ENCODE data around the gene NGEF. TPM values are rescaled to one million over a fixed set of nuclear protein-coding genes. Genes with fewer than 3 reads are reported as not detected.

NGEF gene
- total RNA-seq, 2 experiments from 2014 or later: not detected

- ChIA-PET CTCF (interaction anchor here (0.6 to 0.9 kb wide), 2 partner anchors 21 to 77 kb away, joined by 3 read pairs; partner anchors contain the start of gene INPP5D), POLR2A (no interaction called here)
- Mint-ChIP-seq H3K36me3 (ENCODE audit: low read depth) (no peaks in the 10 kb centered on the region), H3K4me1 (ENCODE audit: low read depth) (no peaks in the 10 kb centered on the region), H3K4me3 (no peak overlapping the region), H3K27me3 (ENCODE audit: low read depth) (peaks cover 3% of the 10 kb centered on the region), H3K27ac (no peak overlapping the region), H3K9me3 (ENCODE audit: insufficient read depth) (no peaks in the 10 kb centered on the region)
- no peak for ATAC-seq
- DNase-seq: no peak
Measured at GRCh38 chr2:232983669-232984140, 29.4 kb downstream of the NGEF start.

GRCh38 chr2:232982926-232983668 is 30.0 kb downstream of the NGEF start:
- no peaks in the 10 kb centered on the region for H3K4me1 Mint-ChIP-seq (ENCODE audit: low read depth)
- CTCF ChIA-PET: interaction anchor here (0.6 to 1.5 kb wide), 3 partner anchors 20 to 77 kb away, joined by 3 read pairs; partner anchors contain the start of gene INPP5D
- POLR2A ChIA-PET: no interaction called here
- no peak overlapping the region for H3K27ac Mint-ChIP-seq
- no peaks in the 10 kb centered on the region for H3K36me3 Mint-ChIP-seq (ENCODE audit: low read depth)
- peaks cover 3% of the 10 kb centered on the region for H3K27me3 Mint-ChIP-seq (ENCODE audit: low read depth)
- no peaks in the 10 kb centered on the region for H3K9me3 Mint-ChIP-seq (ENCODE audit: insufficient read depth)
- no peak overlapping the region for H3K4me3 Mint-ChIP-seq
- no peak for ATAC-seq
- DNase-seq: no peak

GRCh38 chr2:232981767-232982360 is 31.2 kb downstream of the NGEF start:
- POLR2A ChIA-PET: no interaction called here
- no peak for ATAC-seq

GRCh38 chr2:232981356-232981755 is 31.7 kb downstream of the NGEF start:
- DNase-seq: no peak
- ChIA-PET CTCF (interaction anchor here (1.4 to 1.5 kb wide), 2 partner anchors 16 to 72 kb away, joined by 3 read pairs; no protein-coding TSS in a partner anchor), POLR2A (no interaction called here)

More at GRCh38 chr2:232981767-232982360, 31.2 kb downstream of the NGEF start:
- Mint-ChIP-seq H3K36me3 (ENCODE audit: low read depth) (no peaks in the 10 kb centered on the region), H3K4me3 (no peak overlapping the region), H3K4me1 (ENCODE audit: low read depth) (no peaks in the 10 kb centered on the region), H3K27ac (no peak overlapping the region), H3K27me3 (ENCODE audit: low read depth) (peaks cover 3% of the 10 kb centered on the region), H3K9me3 (ENCODE audit: insufficient read depth) (no peaks in the 10 kb centered on the region)
- DNase-seq: no peak
- CTCF ChIA-PET: interaction anchor here (1.4 to 1.5 kb wide), 2 partner anchors 16 to 71 kb away, joined by 3 read pairs; no protein-coding TSS in a partner anchor

GRCh38 chr2:232980683-232981082 is 32.4 kb downstream of the NGEF start:
- no peak overlapping the region for H3K4me3 Mint-ChIP-seq
- no peak for DNase-seq
- H3K27me3 Mint-ChIP-seq (ENCODE audit: low read depth): no peaks in the 10 kb centered on the region
- no peaks in the 10 kb centered on the region for H3K9me3 Mint-ChIP-seq (ENCODE audit: insufficient read depth)
- ChIA-PET POLR2A (no interaction called here), CTCF (no interaction called here)
- H3K4me1 Mint-ChIP-seq (ENCODE audit: low read depth): no peaks in the 10 kb centered on the region
- no peak for ATAC-seq
- no peaks in the 10 kb centered on the region for H3K36me3 Mint-ChIP-seq (ENCODE audit: low read depth)
- no peak overlapping the region for H3K27ac Mint-ChIP-seq

More at GRCh38 chr2:232981356-232981755, 31.7 kb downstream of the NGEF start:
- Mint-ChIP-seq H3K36me3 (ENCODE audit: low read depth) (no peaks in the 10 kb centered on the region), H3K9me3 (ENCODE audit: insufficient read depth) (no peaks in the 10 kb centered on the region), H3K27me3 (ENCODE audit: low read depth) (peaks cover 3% of the 10 kb centered on the region), H3K27ac (no peak overlapping the region), H3K4me1 (ENCODE audit: low read depth) (no peaks in the 10 kb centered on the region), H3K4me3 (no peak overlapping the region)
- no peak for ATAC-seq

GRCh38 chr2:232979871-232980461 is 33.1 kb downstream of the NGEF start:
- Mint-ChIP-seq H3K9me3 (ENCODE audit: insufficient read depth) (no peaks in the 10 kb centered on the region), H3K36me3 (ENCODE audit: low read depth) (no peaks in the 10 kb centered on the region), H3K27me3 (ENCODE audit: low read depth) (no peaks in the 10 kb centered on the region), H3K4me3 (no peak overlapping the region), H3K27ac (no peak overlapping the region), H3K4me1 (ENCODE audit: low read depth) (no peaks in the 10 kb centered on the region)
- DNase-seq: no peak
- CTCF ChIA-PET: interaction anchor here (1.3 kb wide), 1 partner anchor 49 kb away, joined by 3 read pairs; no protein-coding TSS in a partner anchor
- POLR2A ChIA-PET: no interaction called here
- ATAC-seq: peak; percentile 39

- POLR2A ChIA-PET: no interaction called here
- CTCF ChIA-PET: no interaction called here
Measured at GRCh38 chr2:232977438-232977971, 35.6 kb downstream of the NGEF start.

GRCh38 chr2:232976666-232977437 is 36.2 kb downstream of the NGEF start:
- DNase-seq: no peak
- Mint-ChIP-seq H3K9me3 (ENCODE audit: insufficient read depth) (no peaks in the 10 kb centered on the region), H3K27me3 (ENCODE audit: low read depth) (no peaks in the 10 kb centered on the region), H3K4me3 (no peak overlapping the region), H3K27ac (no peak overlapping the region), H3K4me1 (ENCODE audit: low read depth) (no peaks in the 10 kb centered on the region), H3K36me3 (ENCODE audit: low read depth) (no peaks in the 10 kb centered on the region)
- no peak for ATAC-seq
- ChIA-PET POLR2A (no interaction called here), CTCF (no interaction called here)

More at GRCh38 chr2:232977438-232977971, 35.6 kb downstream of the NGEF start:
- DNase-seq: no peak
- Mint-ChIP-seq H3K27me3 (ENCODE audit: low read depth) (no peaks in the 10 kb centered on the region), H3K4me3 (no peak overlapping the region), H3K36me3 (ENCODE audit: low read depth) (no peaks in the 10 kb centered on the region), H3K27ac (no peak overlapping the region), H3K9me3 (ENCODE audit: insufficient read depth) (no peaks in the 10 kb centered on the region), H3K4me1 (ENCODE audit: low read depth) (no peaks in the 10 kb centered on the region)
- no peak for ATAC-seq

GRCh38 chr2:232976176-232976575 is 36.9 kb downstream of the NGEF start:
- Mint-ChIP-seq H3K4me1 (ENCODE audit: low read depth) (no peaks in the 10 kb centered on the region), H3K27ac (no peak overlapping the region), H3K4me3 (no peak overlapping the region), H3K27me3 (ENCODE audit: low read depth) (no peaks in the 10 kb centered on the region), H3K36me3 (ENCODE audit: low read depth) (no peaks in the 10 kb centered on the region), H3K9me3 (ENCODE audit: insufficient read depth) (no peaks in the 10 kb centered on the region)
- ATAC-seq: no peak
- DNase-seq: no peak
- ChIA-PET CTCF (no interaction called here), POLR2A (no interaction called here)

GRCh38 chr2:232974396-232974795 is 38.7 kb downstream of the NGEF start:
- ATAC-seq: no peak
- Mint-ChIP-seq H3K4me1 (ENCODE audit: low read depth) (no peaks in the 10 kb centered on the region), H3K36me3 (ENCODE audit: low read depth) (no peaks in the 10 kb centered on the region), H3K27ac (no peak overlapping the region), H3K4me3 (no peak overlapping the region), H3K9me3 (ENCODE audit: insufficient read depth) (no peaks in the 10 kb centered on the region), H3K27me3 (ENCODE audit: low read depth) (peaks cover 2% of the 10 kb centered on the region)
- ChIA-PET POLR2A (no interaction called here), CTCF (no interaction called here)
- no peak for DNase-seq

- POLR2A ChIA-PET: no interaction called here
- no peak for ATAC-seq
Measured at GRCh38 chr2:232973796-232974195, 39.3 kb downstream of the NGEF start.

More at GRCh38 chr2:232973796-232974195, 39.3 kb downstream of the NGEF start:
- Mint-ChIP-seq H3K4me1 (ENCODE audit: low read depth) (no peaks in the 10 kb centered on the region), H3K9me3 (ENCODE audit: insufficient read depth) (no peaks in the 10 kb centered on the region), H3K36me3 (ENCODE audit: low read depth) (no peaks in the 10 kb centered on the region), H3K4me3 (no peak overlapping the region), H3K27ac (no peak overlapping the region), H3K27me3 (ENCODE audit: low read depth) (peaks cover 2% of the 10 kb centered on the region)
- CTCF ChIA-PET: no interaction called here
- DNase-seq: no peak
